Right lobe of liver (tissue), 6 donors: ENCODE data around the gene YTHDC1. TPM values are rescaled to one million over a fixed set of nuclear protein-coding genes. Genes with fewer than 3 reads are reported as not detected.

Experiments
- ATAC-seq, 4 donors: fragments of 200-7000 bp; cut with Tn5 transposase; one replicate each; pipeline ENCODE4 v1.9.1; 2020; ENCODE audit warnings: mild to moderate bottlenecking in 4 of 4, moderate library complexity in 4 of 4
- DNase-seq, 3 donors: peaks; one replicate each; pipeline ENCODE4 v3.0.0-alpha.2; 2020
- H3K27ac ChIP-seq, 3 donors: fragments of 200-600 bp; one replicate each; pipeline ENCODE4 v1.8.0; 2022
- H3K27me3 ChIP-seq, 2 donors: fragments of 200-600 bp; one replicate each; pipeline ENCODE4 v1.8.0; 2022
- H3K36me3 ChIP-seq, 4 donors: fragments of 200-600 bp; sonication (generic) in 1 of 4; one replicate each; pipeline versions ENCODE4 v1.5.1 to v1.8.0; 2017 to 2022; ENCODE audit warnings: control low read depth in 1 of 4
- H3K4me1 ChIP-seq, 4 donors: fragments of 200-600 bp; sonication (generic) in 1 of 4; one replicate each; pipeline versions ENCODE4 v1.5.1 to v1.8.0; 2017 to 2022; ENCODE audit warnings: control low read depth in 1 of 4
- H3K4me3 ChIP-seq, 3 donors: fragments of 200-600 bp; one replicate each; pipeline ENCODE4 v1.8.0; 2022
- H3K9me3 ChIP-seq, 4 donors: fragments of 200-600 bp; sonication (generic) in 1 of 4; one replicate each; pipeline versions ENCODE4 v1.5.1 to v1.8.0; 2017 to 2022; ENCODE audit warnings: control low read depth in 1 of 4
- POLR2A ChIP-seq: fragments of 450-650 bp; IDR thresholded peaks from one replicate; pipeline ENCODE4 v1.6.1; 2017; ENCODE audit warnings: antibody characterized with exemption, mild to moderate bottlenecking
- WGBS: methylation state at CpG from one replicate; pipeline ENCODE4 v1.1.6; 2018; ENCODE audit warnings: low coverage, low lambda C conversion rate; ENCODE audit not compliant: insufficient coverage; ENCODE audit errors: missing lambda C conversion rate; 5-methylcytosine and 5-hydroxymethylcytosine counted together
- intact Hi-C, 2 donors: fragments of 100-400 bp; cut with DNase I; formaldehyde crosslinking; loops; one replicate each; pipeline versions ENCODE4 v1.11.2 to v1.14.1; 2022
- long read RNA-seq: library from polyadenylated mRNA; unstranded; transcript quantifications from one replicate; pipeline ENCODE4 v2.0.0, GENCODE V29; 2019
- total RNA-seq, 6 experiments: library from RNA; depleted of rRNA in 2 of 6; stranded (reverse); fragments of >200 nt in 2 of 6; fragmentation: NEBNext Ultra II Directional in 3 of 6; extraction: Animal tissue kit (Norgen Biotek cat#: 25700) in 3 of 6; gene quantifications; one replicate each; pipeline versions ENCODE4 v1.1.0 to v1.2.4, GENCODE V29; 2016 to 2023
- TF ChIP-seq, protein P1 (sequence below), 4 donors: fragments of 200-600 bp in 3 of 4; fragments of 450-650 bp in 1 of 4; IDR thresholded peaks; one replicate each; pipeline versions ENCODE4 v1.5.1 to v1.8.0; 2016 to 2022; ENCODE audit warnings: antibody characterized with exemption in 4 of 4, mild to moderate bottlenecking in 2 of 4
- donor health status: DM: no; HTN: yes; CAD: no.
- donor health status: DM: no; HTN: no; CAD: no.
- donor health status: DM: no; HTN: no; CAD: no.
- donor health status: DM: no; HTN: yes; CAD: no.
- donor health status: DM: no; HTN: yes; CAD: no.

YTHDC1 gene
- total RNA-seq: 10 to 100 TPM; 15.5 to 32.9 (median 26.0) TPM
- long read RNA-seq, partial matches to known transcripts: 8 of 10 reads
- long read RNA-seq, other reads (novel, unspliced or antisense): 2 of 10 reads

DNA sequence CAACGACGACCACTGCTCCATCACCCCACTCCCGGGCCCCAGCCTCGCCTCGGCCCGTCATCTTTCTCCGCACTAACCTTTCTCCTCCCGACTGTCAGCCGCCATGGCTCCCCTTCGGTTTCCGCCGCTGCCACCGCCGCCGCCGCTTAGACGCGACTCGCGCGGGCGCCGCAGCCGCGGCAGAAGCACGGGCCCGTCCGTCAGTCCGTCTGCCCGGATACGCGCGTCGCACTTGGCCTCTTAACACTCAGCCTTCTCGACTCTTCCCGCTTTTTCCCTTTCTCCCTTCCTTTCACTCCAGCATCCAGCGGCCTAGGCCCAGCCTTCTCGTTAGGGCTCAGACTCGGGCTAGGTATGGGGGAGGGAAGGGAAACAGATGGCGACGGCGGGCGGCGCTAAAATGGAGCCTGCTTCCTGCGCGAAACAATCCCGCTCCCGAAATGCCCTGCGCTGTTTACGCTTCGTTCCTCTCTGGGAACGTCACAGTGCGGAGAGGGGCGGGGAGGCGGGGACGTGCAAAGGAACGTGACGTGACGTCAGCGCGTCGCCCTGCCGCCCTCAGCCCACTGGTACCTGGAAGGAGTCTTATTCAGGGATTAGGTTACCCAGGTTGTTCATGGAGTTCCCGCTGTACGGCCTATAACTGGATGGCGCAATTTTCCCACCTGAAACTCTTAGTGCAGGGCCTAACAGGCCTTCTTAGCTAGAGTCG is at the start of gene YTHDC1:
Gene YTHDC1 (minus strand): TSS at position 442 of the 712 bp plus-strand sequence. CDS start 337 bp downstream, at position 105.
- ATAC-seq (peak; percentile 98 to 99 (median 98)), DNase-seq (peak; percentile 97 to 98 (median 97))
- H3K4me3 ChIP-seq: peak within 1 kb of the TSS; percentile 84 to 91 (median 90)
- no peaks in the 10 kb centered on the region for H3K36me3 ChIP-seq
- peaks cover 0 to 28% (median 5%) of the 10 kb centered on the region in 4 donors for H3K4me1 ChIP-seq
- TF ChIP-seq, protein P1, sequence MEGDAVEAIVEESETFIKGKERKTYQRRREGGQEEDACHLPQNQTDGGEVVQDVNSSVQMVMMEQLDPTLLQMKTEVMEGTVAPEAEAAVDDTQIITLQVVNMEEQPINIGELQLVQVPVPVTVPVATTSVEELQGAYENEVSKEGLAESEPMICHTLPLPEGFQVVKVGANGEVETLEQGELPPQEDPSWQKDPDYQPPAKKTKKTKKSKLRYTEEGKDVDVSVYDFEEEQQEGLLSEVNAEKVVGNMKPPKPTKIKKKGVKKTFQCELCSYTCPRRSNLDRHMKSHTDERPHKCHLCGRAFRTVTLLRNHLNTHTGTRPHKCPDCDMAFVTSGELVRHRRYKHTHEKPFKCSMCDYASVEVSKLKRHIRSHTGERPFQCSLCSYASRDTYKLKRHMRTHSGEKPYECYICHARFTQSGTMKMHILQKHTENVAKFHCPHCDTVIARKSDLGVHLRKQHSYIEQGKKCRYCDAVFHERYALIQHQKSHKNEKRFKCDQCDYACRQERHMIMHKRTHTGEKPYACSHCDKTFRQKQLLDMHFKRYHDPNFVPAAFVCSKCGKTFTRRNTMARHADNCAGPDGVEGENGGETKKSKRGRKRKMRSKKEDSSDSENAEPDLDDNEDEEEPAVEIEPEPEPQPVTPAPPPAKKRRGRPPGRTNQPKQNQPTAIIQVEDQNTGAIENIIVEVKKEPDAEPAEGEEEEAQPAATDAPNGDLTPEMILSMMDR (IDR thresholded peaks at IDR 0.05): no peak
- TF ChIP-seq POLR2A: peak; percentile 94
- H3K9me3 ChIP-seq: no peaks in the 10 kb centered on the region
- intact Hi-C loops: no loop called here
- H3K27me3 ChIP-seq: no peaks in the 10 kb centered on the region
- H3K27ac ChIP-seq: peak within 1 kb of the TSS; percentile 98 to 99 (median 99)
- WGBS: 0% methylated on average over 37 of the region's 67 CpGs

DNA sequence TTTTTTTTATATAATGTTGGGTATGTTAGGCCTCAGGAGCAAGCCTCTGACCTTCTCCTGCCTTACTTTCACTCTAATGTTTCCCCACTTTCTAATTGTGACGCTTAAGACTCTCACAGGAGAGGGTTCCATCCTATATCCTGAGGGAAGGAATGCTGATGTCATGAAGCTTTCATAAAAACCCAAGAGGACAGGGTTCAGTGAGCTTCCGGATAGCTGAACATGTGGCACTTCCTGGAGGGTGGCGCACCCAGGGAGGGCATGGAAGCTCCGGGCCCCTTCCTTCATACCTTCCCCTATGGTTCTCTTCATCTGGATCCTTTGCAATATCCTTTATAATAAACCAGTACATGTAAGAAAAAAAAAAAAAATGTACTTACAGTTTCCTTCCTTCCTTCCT is 49.4 kb upstream of the YTHDC1 start:
- no peaks in the 10 kb centered on the region for H3K36me3 ChIP-seq
- H3K4me3 ChIP-seq: no peak overlapping the region
- intact Hi-C loops: no loop called here
- no peak for DNase-seq
- ATAC-seq: no peak
- no peaks in the 10 kb centered on the region for H3K9me3 ChIP-seq
- H3K4me1 ChIP-seq: no peaks in the 10 kb centered on the region
- WGBS: 78% methylated on average over 4 of the region's 4 CpGs
- TF ChIP-seq, protein P1 (IDR thresholded peaks at IDR 0.05): no peak
- TF ChIP-seq POLR2A: no peak
- H3K27ac ChIP-seq: no peak overlapping the region
- H3K27me3 ChIP-seq: no peaks in the 10 kb centered on the region

GRCh38 chr4:68396756-68397155 is 46.9 kb upstream of the YTHDC1 start:
- intact Hi-C loops: no loop called here
- DNase-seq (no peak), ATAC-seq (no peak)
- TF ChIP-seq, protein P1 (IDR thresholded peaks at IDR 0.05): no peak
- no peak for TF ChIP-seq POLR2A
- no peak overlapping the region for H3K27ac ChIP-seq
- no peaks in the 10 kb centered on the region for H3K36me3 ChIP-seq
- no peak overlapping the region for H3K4me3 ChIP-seq
- 86% methylated on average over 1 of the region's 1 CpG for whole genome bisulfite sequencing
- H3K9me3 ChIP-seq: no peaks in the 10 kb centered on the region
- no peaks in the 10 kb centered on the region for H3K4me1 ChIP-seq
- H3K27me3 ChIP-seq: no peaks in the 10 kb centered on the region

- DNase-seq: no peak
- Histone ChIP-seq H3K9me3 (no peaks in the 10 kb centered on the region), H3K27ac (no peak overlapping the region), H3K36me3 (no peaks in the 10 kb centered on the region), H3K4me3 (no peak overlapping the region), H3K27me3 (no peaks in the 10 kb centered on the region), H3K4me1 (no peaks in the 10 kb centered on the region)
- no peak for TF ChIP-seq POLR2A
- TF ChIP-seq, protein P1 (IDR thresholded peaks at IDR 0.05): no peak
- ATAC-seq: no peak
- intact Hi-C loops: no loop called here
- 58% methylated on average over 3 of the region's 3 CpGs for WGBS
Measured at GRCh38 chr4:68391436-68391835, 41.5 kb upstream of the YTHDC1 start.
